HG02798 (cell line): Measurements from ENCODE around the gene NCOA4.
"Not testable (repeated sequence)": the region's sequence is repeated elsewhere in the genome, so short reads cannot be mapped to it uniquely, and the experiment has no call there.

ENCODE experiments used
- ATAC-seq: cut with Tn5 transposase; IDR thresholded peaks from one replicate; pipeline ENCODE4 v1.9.1; 2021; ENCODE audit warnings: mild to moderate bottlenecking; ENCODE audit not compliant: unreplicated experiment, poor library complexity

NCOA4 gene

GRCh38 chr10:46052791-46053375 lies 22.5 kb upstream of the NCOA4 start:
- no peak for ATAC-seq

- no peak for ATAC-seq
These were observed 21.8 kb upstream of the NCOA4 start for GRCh38 chr10:46052057-46052790.

GRCh38 chr10:46050941-46051623 lies 20.7 kb upstream of the NCOA4 start:
- ATAC-seq: no peak

- ATAC-seq: not testable (repeated sequence)
These were observed 19.0 kb upstream of the NCOA4 start for GRCh38 chr10:46049497-46049831.

- ATAC-seq: no peak
These were observed 17.7 kb upstream of the NCOA4 start for GRCh38 chr10:46048152-46048551.

- ATAC-seq: no peak
These were observed 15.8 kb upstream of the NCOA4 start, which contains the start of gene MSMB for GRCh38 chr10:46046261-46046660. TSS of gene MSMB (minus strand) at chr10:46046269. CDS start at chr10:46046237, 32 bp downstream.

GRCh38 chr10:46042527-46042926 lies 12.1 kb upstream of the NCOA4 start:
- no peak for ATAC-seq

- no peak for ATAC-seq
These were observed 9.6 kb upstream of the NCOA4 start for GRCh38 chr10:46040004-46040403.

GRCh38 chr10:46037107-46037825 lies 6.8 kb upstream of the NCOA4 start:
- no peak for ATAC-seq

GRCh38 chr10:46035923-46036849 lies 5.8 kb upstream of the NCOA4 start:
- no peak for ATAC-seq

GRCh38 chr10:46033602-46034011 lies 3.2 kb upstream of the NCOA4 start:
- no peak for ATAC-seq

GRCh38 chr10:46031648-46032532 lies 1.5 kb upstream of the NCOA4 start:
- no peak for ATAC-seq

- ATAC-seq: no peak
These were observed 877 bp downstream of the NCOA4 start for GRCh38 chr10:46029461-46030030.

- ATAC-seq: peak; percentile 45
These were observed 1.6 kb downstream of the NCOA4 start for GRCh38 chr10:46028584-46029460.

- ATAC-seq: no peak
These were observed 4.3 kb downstream of the NCOA4 start for GRCh38 chr10:46026106-46026505.

GRCh38 chr10:46025406-46025805 lies 5.0 kb downstream of the NCOA4 start:
- no peak for ATAC-seq

GRCh38 chr10:46024948-46025347 lies 5.5 kb downstream of the NCOA4 start:
- ATAC-seq: no peak
